Large intestine (tissue), 3 donors: Measurements from ENCODE around the gene CAMTA1. TPM values are rescaled to one million over a fixed set of nuclear protein-coding genes. Genes with fewer than 3 reads are reported as not detected.

Experiments used
- DNase-seq, 2 donors: peaks; one replicate each; pipeline versions ENCODE4 v3.0.0 to v3.0.0-alpha.2; 2013
- H3K27ac ChIP-seq: one replicate; pipeline ENCODE4 v1.5.1; 2013; ENCODE audit warnings: low read length
- H3K27me3 ChIP-seq: 2 replicates; pipeline ENCODE4 v1.6.1; 2013; ENCODE audit warnings: low read length; ENCODE audit not compliant: control insufficient read depth, insufficient read depth
- H3K36me3 ChIP-seq: 2 replicates; pipeline ENCODE4 v1.6.1; 2013; ENCODE audit warnings: low read length; ENCODE audit not compliant: control insufficient read depth, insufficient read depth
- H3K4me1 ChIP-seq: one replicate; pipeline ENCODE4 v1.6.1; 2013; ENCODE audit warnings: low read length; ENCODE audit not compliant: control insufficient read depth, insufficient read depth
- H3K4me3 ChIP-seq: one replicate; pipeline ENCODE4 v1.5.1; 2013; ENCODE audit warnings: low read length
- H3K9me3 ChIP-seq: one replicate; pipeline ENCODE4 v1.6.1; 2013; ENCODE audit warnings: mild to moderate bottlenecking, low read depth, low read length, moderate library complexity; ENCODE audit not compliant: control insufficient read depth
- WGBS: methylation state at CpG from one replicate; pipeline ENCODE4 v1.1.5; 2013; ENCODE audit warnings: low lambda C conversion rate; ENCODE audit not compliant: insufficient coverage; 5-methylcytosine and 5-hydroxymethylcytosine counted together
- polyA plus RNA-seq: library from polyadenylated mRNA; unstranded; fragments of 120-200 nt; gene quantifications from one replicate; pipeline ENCODE4 v1.2.1, GENCODE V29; 2013

The CAMTA1 gene
- polyA plus RNA-seq, 1 donor: 67.9 TPM

- H3K27me3 ChIP-seq: no peaks in the 10 kb centered on the region
- DNase-seq: no peak
- peaks cover 13% of the 10 kb centered on the region for H3K36me3 ChIP-seq
- H3K27ac ChIP-seq: no peak overlapping the region
- no peaks in the 10 kb centered on the region for H3K4me1 ChIP-seq
- no peak overlapping the region for H3K4me3 ChIP-seq
- no peaks in the 10 kb centered on the region for H3K9me3 ChIP-seq
Observed at GRCh38 chr1:6870571-6870970, 85.3 kb downstream of the CAMTA1 start.

GRCh38 chr1:6871300-6871972 lies 86.2 kb downstream of the CAMTA1 start:
- H3K9me3 ChIP-seq: no peaks in the 10 kb centered on the region
- no peak for DNase-seq
- 80% methylated on average over 3 of the region's 3 CpGs for WGBS
- no peaks in the 10 kb centered on the region for H3K4me1 ChIP-seq
- H3K4me3 ChIP-seq: no peak overlapping the region
- H3K27me3 ChIP-seq: no peaks in the 10 kb centered on the region
- no peak overlapping the region for H3K27ac ChIP-seq
- H3K36me3 ChIP-seq: peaks cover 13% of the 10 kb centered on the region

GRCh38 chr1:6872573-6873261 lies 87.5 kb downstream of the CAMTA1 start:
- peaks cover 16% of the 10 kb centered on the region for H3K36me3 ChIP-seq
- no CpG with 5 or more reads among the region's 5 CpGs for WGBS
- DNase-seq: no peak
- no peaks in the 10 kb centered on the region for H3K27me3 ChIP-seq
- no peaks in the 10 kb centered on the region for H3K4me1 ChIP-seq
- H3K4me3 ChIP-seq: no peak overlapping the region
- H3K9me3 ChIP-seq: no peaks in the 10 kb centered on the region
- no peak overlapping the region for H3K27ac ChIP-seq

- peaks cover 16% of the 10 kb centered on the region for H3K36me3 ChIP-seq
- no peaks in the 10 kb centered on the region for H3K27me3 ChIP-seq
- no peaks in the 10 kb centered on the region for H3K4me1 ChIP-seq
- 90% methylated on average over 2 of the region's 4 CpGs for WGBS
- no peak overlapping the region for H3K27ac ChIP-seq
- no peak overlapping the region for H3K4me3 ChIP-seq
- no peaks in the 10 kb centered on the region for H3K9me3 ChIP-seq
- no peak for DNase-seq
Observed at GRCh38 chr1:6873298-6874015, 88.2 kb downstream of the CAMTA1 start.

GRCh38 chr1:6874298-6874697 lies 89.0 kb downstream of the CAMTA1 start:
- no peaks in the 10 kb centered on the region for H3K9me3 ChIP-seq
- no CpG with 5 or more reads among the region's 4 CpGs for WGBS
- no peak for DNase-seq
- no peak overlapping the region for H3K27ac ChIP-seq
- H3K4me1 ChIP-seq: no peaks in the 10 kb centered on the region
- H3K4me3 ChIP-seq: no peak overlapping the region
- no peaks in the 10 kb centered on the region for H3K27me3 ChIP-seq
- peaks cover 16% of the 10 kb centered on the region for H3K36me3 ChIP-seq

- WGBS: 87% methylated on average over 3 of the region's 12 CpGs
- Histone ChIP-seq H3K9me3 (no peaks in the 10 kb centered on the region), H3K4me3 (no peak overlapping the region), H3K27ac (no peak overlapping the region), H3K36me3 (peaks cover 3% of the 10 kb centered on the region), H3K4me1 (peaks cover 18% of the 10 kb centered on the region), H3K27me3 (no peaks in the 10 kb centered on the region)
- no peak for DNase-seq
Observed at GRCh38 chr1:6880951-6881690, 95.9 kb downstream of the CAMTA1 start.

GRCh38 chr1:6882414-6882813 lies 97.2 kb downstream of the CAMTA1 start:
- Histone ChIP-seq H3K9me3 (no peaks in the 10 kb centered on the region), H3K27ac (no peak overlapping the region), H3K27me3 (no peaks in the 10 kb centered on the region), H3K4me3 (no peak overlapping the region), H3K4me1 (peaks cover 24% of the 10 kb centered on the region), H3K36me3 (no peaks in the 10 kb centered on the region)
- no CpG with 5 or more reads among the region's 2 CpGs for WGBS
- no peak for DNase-seq

GRCh38 chr1:6884652-6885153 lies 99.4 kb downstream of the CAMTA1 start:
- H3K9me3 ChIP-seq: no peaks in the 10 kb centered on the region
- WGBS: no CpG with 5 or more reads among the region's 3 CpGs
- peak; percentile 33 to 74 for DNase-seq

GRCh38 chr1:6885426-6885825 lies 100.2 kb downstream of the CAMTA1 start:
- Histone ChIP-seq H3K4me1 (peaks cover 24% of the 10 kb centered on the region), H3K9me3 (no peaks in the 10 kb centered on the region), H3K27me3 (no peaks in the 10 kb centered on the region), H3K4me3 (no peak overlapping the region), H3K36me3 (no peaks in the 10 kb centered on the region), H3K27ac (peak overlapping the region; percentile 85)
- WGBS: no CpG with 5 or more reads among the region's 2 CpGs
- DNase-seq: peak in 1 of 2 donors; percentile 58

More at GRCh38 chr1:6884652-6885153, 99.4 kb downstream of the CAMTA1 start:
- Histone ChIP-seq H3K4me3 (no peak overlapping the region), H3K27ac (peak overlapping the region; percentile 85), H3K4me1 (peaks cover 24% of the 10 kb centered on the region), H3K27me3 (no peaks in the 10 kb centered on the region), H3K36me3 (no peaks in the 10 kb centered on the region)

- H3K27me3 ChIP-seq: no peaks in the 10 kb centered on the region
- H3K4me1 ChIP-seq: peaks cover 24% of the 10 kb centered on the region
- WGBS: no CpG with 5 or more reads among the region's 2 CpGs
- no peak overlapping the region for H3K27ac ChIP-seq
- H3K36me3 ChIP-seq: no peaks in the 10 kb centered on the region
- no peak for DNase-seq
- no peaks in the 10 kb centered on the region for H3K9me3 ChIP-seq
- H3K4me3 ChIP-seq: no peak overlapping the region
Observed at GRCh38 chr1:6886523-6886922, 101.3 kb downstream of the CAMTA1 start.
